HUES6 (cell line): ENCODE measurements around the gene IL17RC.
A peak's percentile ranks its signal among the peaks of the same experiment; 100 is the strongest.
"Not testable (repeated sequence)": the region's sequence is repeated elsewhere in the genome, so short reads cannot be mapped to it uniquely, and the experiment has no call there.

Source experiments
- H3K27ac ChIP-seq: 2 replicates; pipeline ENCODE4 v1.7.0; 2013; ENCODE audit warnings: low read depth, mild to moderate bottlenecking, low read length, inconsistent platforms
- H3K27me3 ChIP-seq: 2 replicates; pipeline ENCODE4 v1.6.1; 2013; ENCODE audit warnings: low read length; ENCODE audit not compliant: control insufficient read depth, insufficient read depth
- H3K36me3 ChIP-seq: 2 replicates; pipeline ENCODE4 v1.6.1; 2013; ENCODE audit warnings: low read length; ENCODE audit not compliant: control insufficient read depth, insufficient read depth
- H3K4me1 ChIP-seq: 2 replicates; pipeline ENCODE4 v1.6.1; 2013; ENCODE audit warnings: low read length; ENCODE audit not compliant: control insufficient read depth, insufficient read depth
- H3K4me3 ChIP-seq: 2 replicates; pipeline ENCODE4 v1.5.1; 2013; ENCODE audit warnings: low read depth, low read length
- H3K9ac ChIP-seq: one replicate; pipeline ENCODE4 v1.6.1; 2013; ENCODE audit warnings: mild to moderate bottlenecking, low read length
- H3K9me3 ChIP-seq: 2 replicates; pipeline ENCODE4 v1.6.1; 2013; ENCODE audit warnings: low read depth, low read length; ENCODE audit not compliant: control insufficient read depth, insufficient read depth

IL17RC gene

GRCh38 chr3:9938966-9939365, 22.1 kb downstream of the IL17RC start:
- Histone ChIP-seq H3K4me1 (peaks cover 7% of the 10 kb centered on the region), H3K36me3 (peaks cover 25% of the 10 kb centered on the region), H3K27me3 (no peaks in the 10 kb centered on the region), H3K9ac (no peak overlapping the region), H3K9me3 (no peaks in the 10 kb centered on the region; the same call in 1 of the 2 replicates), H3K27ac (no peak overlapping the region), H3K4me3 (no peak overlapping the region)

GRCh38 chr3:9939906-9940305, 23.0 kb downstream of the IL17RC start:
- peaks cover 30% of the 10 kb centered on the region for H3K36me3 ChIP-seq
- H3K4me1 ChIP-seq, H3K27me3 ChIP-seq, H3K27ac ChIP-seq, H3K9ac ChIP-seq, H3K9me3 ChIP-seq, H3K4me3 ChIP-seq: not testable (repeated sequence)

- no peaks in the 10 kb centered on the region; the same call in 1 of the 2 replicates for H3K9me3 ChIP-seq
- H3K27me3 ChIP-seq, result no peaks in the 10 kb centered on the region
- H3K4me1 ChIP-seq, result no peaks in the 10 kb centered on the region
- no peak overlapping the region for H3K4me3 ChIP-seq
- H3K27ac ChIP-seq, result no peak overlapping the region
- peaks cover 26% of the 10 kb centered on the region for H3K36me3 ChIP-seq
- H3K9ac ChIP-seq, result no peak overlapping the region
These were observed 23.8 kb downstream of the IL17RC start for GRCh38 chr3:9940746-9941145.

GRCh38 chr3:9942164-9942563, 25.3 kb downstream of the IL17RC start:
- Histone ChIP-seq H3K4me1 (no peaks in the 10 kb centered on the region), H3K36me3 (peaks cover 19% of the 10 kb centered on the region; the same call in 1 of the 2 replicates), H3K27ac (no peak overlapping the region)

GRCh38 chr3:9942934-9943690, 26.2 kb downstream of the IL17RC start:
- no peaks in the 10 kb centered on the region for H3K27me3 ChIP-seq
- H3K4me1 ChIP-seq, result no peaks in the 10 kb centered on the region
- peaks cover 13% of the 10 kb centered on the region; the same call in 1 of the 2 replicates for H3K36me3 ChIP-seq
- no peak overlapping the region for H3K4me3 ChIP-seq
- H3K9me3 ChIP-seq, result no peaks in the 10 kb centered on the region; the same call in 1 of the 2 replicates
- H3K27ac ChIP-seq, result no peak overlapping the region
- no peak overlapping the region for H3K9ac ChIP-seq

More at GRCh38 chr3:9942164-9942563, 25.3 kb downstream of the IL17RC start:
- Histone ChIP-seq H3K9ac (no peak overlapping the region), H3K27me3 (no peaks in the 10 kb centered on the region), H3K4me3 (no peak overlapping the region), H3K9me3 (no peaks in the 10 kb centered on the region; the same call in 1 of the 2 replicates)

GRCh38 chr3:9944271-9944670, 27.4 kb downstream of the IL17RC start:
- Histone ChIP-seq H3K4me3 (no peak overlapping the region), H3K36me3 (peaks cover 14% of the 10 kb centered on the region; the same call in 1 of the 2 replicates), H3K9ac (no peak overlapping the region), H3K9me3 (no peaks in the 10 kb centered on the region; the same call in 1 of the 2 replicates), H3K27me3 (no peaks in the 10 kb centered on the region), H3K27ac (no peak overlapping the region), H3K4me1 (no peaks in the 10 kb centered on the region)

- Histone ChIP-seq H3K4me3 (no peak overlapping the region), H3K36me3 (peaks cover 18% of the 10 kb centered on the region; the same call in 1 of the 2 replicates), H3K4me1 (no peaks in the 10 kb centered on the region), H3K9ac (no peak overlapping the region), H3K27ac (no peak overlapping the region), H3K9me3 (no peaks in the 10 kb centered on the region; the same call in 1 of the 2 replicates), H3K27me3 (no peaks in the 10 kb centered on the region)
These were observed 28.5 kb downstream of the IL17RC start for GRCh38 chr3:9945358-9945757.

GRCh38 chr3:9946112-9947024, 29.5 kb downstream of the IL17RC start:
- H3K4me1 ChIP-seq, result peaks cover 1% of the 10 kb centered on the region; the same call in 1 of the 2 replicates
- 0 out of 2 replicates have a peak, but pooled peaks cover 11% of the 10 kb centered on the region for H3K36me3 ChIP-seq
- no peaks in the 10 kb centered on the region for H3K27me3 ChIP-seq
- H3K9ac ChIP-seq, result peak overlapping the region; percentile 73
- H3K9me3 ChIP-seq, result no peaks in the 10 kb centered on the region
- H3K4me3 ChIP-seq, result peak overlapping the region; percentile 79
- H3K27ac ChIP-seq, result peak overlapping the region; percentile 26; the same call in 1 of the 2 replicates

- Histone ChIP-seq H3K9ac (peak overlapping the region; percentile 73), H3K4me3 (peak overlapping the region; percentile 79), H3K27ac (no peak overlapping the region)
These were observed 30.4 kb downstream of the IL17RC start for GRCh38 chr3:9947025-9947995.

GRCh38 chr3:9948586-9948985, 31.7 kb downstream of the IL17RC start:
- Histone ChIP-seq H3K4me3 (no peak overlapping the region), H3K4me1 (peaks cover 6% of the 10 kb centered on the region; the same call in 1 of the 2 replicates), H3K27me3 (no peaks in the 10 kb centered on the region; the same call in 1 of the 2 replicates), H3K27ac (no peak overlapping the region), H3K36me3 (0 out of 2 replicates have a peak, but pooled peaks cover 11% of the 10 kb centered on the region), H3K9ac (no peak overlapping the region), H3K9me3 (no peaks in the 10 kb centered on the region)

More at GRCh38 chr3:9947025-9947995, 30.4 kb downstream of the IL17RC start:
- Histone ChIP-seq H3K9me3 (no peaks in the 10 kb centered on the region), H3K36me3 (0 out of 2 replicates have a peak, but pooled peaks cover 11% of the 10 kb centered on the region), H3K4me1 (peaks cover 6% of the 10 kb centered on the region; the same call in 1 of the 2 replicates), H3K27me3 (no peaks in the 10 kb centered on the region; the same call in 1 of the 2 replicates)
